Mesenteric fat pad (tissue), 1 donor: ENCODE measurements around the gene ELFN2. TPM values are rescaled to one million over a fixed set of nuclear protein-coding genes. Genes with fewer than 3 reads are reported as not detected.

Source experiments
- DNase-seq: peaks from one replicate; pipeline ENCODE4 v3.0.0-alpha.2; 2020; ENCODE audit warnings: low spot score
- total RNA-seq: library from RNA; stranded (reverse); fragmentation: NEBNext Ultra II Directional; extraction: Animal tissue kit (Norgen Biotek cat#: 25700); gene quantifications from one replicate; pipeline ENCODE4 v1.2.1, GENCODE V29; 2021
- donor health status: DM: yes; HTN: yes; CAD: no.

Gene ELFN2
- total RNA-seq, 1 donor from 2014 or later, result not detected

GRCh38 chr22:37358917-37359316, 68.4 kb downstream of the ELFN2 start:
- DNase-seq, result no peak

- DNase-seq, result no peak
These were observed 68.9 kb downstream of the ELFN2 start for GRCh38 chr22:37358386-37358785.

GRCh38 chr22:37357446-37358075, 69.7 kb downstream of the ELFN2 start:
- no peak for DNase-seq

GRCh38 chr22:37356922-37357321, 70.4 kb downstream of the ELFN2 start:
- DNase-seq, result no peak

GRCh38 chr22:37355174-37355573, 72.1 kb downstream of the ELFN2 start:
- no peak for DNase-seq

- DNase-seq, result no peak
These were observed 72.6 kb downstream of the ELFN2 start for GRCh38 chr22:37354670-37355069.

GRCh38 chr22:37354261-37354660, 73.0 kb downstream of the ELFN2 start:
- no peak for DNase-seq

GRCh38 chr22:37353839-37354238, 73.4 kb downstream of the ELFN2 start:
- no peak for DNase-seq

GRCh38 chr22:37352481-37352880, 74.8 kb downstream of the ELFN2 start:
- no peak for DNase-seq

GRCh38 chr22:37351232-37351631, 76.0 kb downstream of the ELFN2 start:
- DNase-seq, result no peak

GRCh38 chr22:37349043-37349814, 78.0 kb downstream of the ELFN2 start:
- DNase-seq, result no peak

- no peak for DNase-seq
These were observed 80.8 kb downstream of the ELFN2 start for GRCh38 chr22:37346505-37346895.

GRCh38 chr22:37345863-37346504, 81.3 kb downstream of the ELFN2 start:
- no peak for DNase-seq

- DNase-seq, result no peak
These were observed 82.4 kb downstream of the ELFN2 start for GRCh38 chr22:37344735-37345449.

- DNase-seq, result no peak
These were observed 83.2 kb downstream of the ELFN2 start for GRCh38 chr22:37343863-37344734.

GRCh38 chr22:37343348-37343747, 83.9 kb downstream of the ELFN2 start:
- DNase-seq, result no peak

- no peak for DNase-seq
These were observed 85.2 kb downstream of the ELFN2 start for GRCh38 chr22:37342065-37342464.

- DNase-seq, result no peak
These were observed 86.7 kb downstream of the ELFN2 start for GRCh38 chr22:37340331-37341262.

- no peak for DNase-seq
These were observed 88.6 kb downstream of the ELFN2 start for GRCh38 chr22:37338539-37339246.
